ENCODE results near the gene HJV.

HJV gene

DNA sequence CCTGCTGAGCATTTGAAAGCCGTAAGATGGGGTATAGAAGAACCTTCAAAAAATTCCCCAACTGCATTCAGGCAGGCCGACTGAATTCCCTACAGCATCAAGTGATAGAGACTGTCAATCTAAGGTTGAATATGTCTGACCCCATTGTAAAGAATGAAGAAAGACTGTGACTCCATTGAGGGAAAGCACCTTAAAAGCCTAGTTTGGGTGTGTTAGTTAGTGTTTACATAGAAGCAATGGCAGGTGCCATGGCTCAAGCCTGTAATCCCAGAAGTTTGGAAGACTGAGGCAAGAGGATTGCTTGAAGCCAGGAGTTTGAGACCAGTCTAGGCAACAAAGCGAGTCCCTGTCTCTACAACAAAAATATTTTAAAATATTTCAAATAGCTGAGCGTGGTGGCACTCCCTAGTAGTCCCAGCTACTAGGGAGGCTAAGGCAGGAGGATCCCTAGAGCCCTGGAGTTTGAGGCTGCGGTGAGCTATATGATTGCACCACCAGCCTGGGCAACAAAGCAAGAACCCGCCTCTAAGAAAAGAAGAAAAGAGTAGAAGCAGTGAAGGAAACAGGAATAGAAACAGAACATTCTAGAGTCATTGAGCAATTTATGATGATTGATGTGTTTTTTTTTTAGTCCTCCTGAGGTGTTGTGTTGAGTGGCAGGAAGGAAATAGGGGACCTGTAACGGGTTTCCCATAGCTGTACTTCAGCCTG is 41.6 kb downstream of the HJV start:
- H3K4me3 ChIP-seq (ENCODE audit: low read depth, low read length): peak overlapping the region; percentile 7
- DNase-seq (ENCODE audit: low read depth): no peak

DNA sequence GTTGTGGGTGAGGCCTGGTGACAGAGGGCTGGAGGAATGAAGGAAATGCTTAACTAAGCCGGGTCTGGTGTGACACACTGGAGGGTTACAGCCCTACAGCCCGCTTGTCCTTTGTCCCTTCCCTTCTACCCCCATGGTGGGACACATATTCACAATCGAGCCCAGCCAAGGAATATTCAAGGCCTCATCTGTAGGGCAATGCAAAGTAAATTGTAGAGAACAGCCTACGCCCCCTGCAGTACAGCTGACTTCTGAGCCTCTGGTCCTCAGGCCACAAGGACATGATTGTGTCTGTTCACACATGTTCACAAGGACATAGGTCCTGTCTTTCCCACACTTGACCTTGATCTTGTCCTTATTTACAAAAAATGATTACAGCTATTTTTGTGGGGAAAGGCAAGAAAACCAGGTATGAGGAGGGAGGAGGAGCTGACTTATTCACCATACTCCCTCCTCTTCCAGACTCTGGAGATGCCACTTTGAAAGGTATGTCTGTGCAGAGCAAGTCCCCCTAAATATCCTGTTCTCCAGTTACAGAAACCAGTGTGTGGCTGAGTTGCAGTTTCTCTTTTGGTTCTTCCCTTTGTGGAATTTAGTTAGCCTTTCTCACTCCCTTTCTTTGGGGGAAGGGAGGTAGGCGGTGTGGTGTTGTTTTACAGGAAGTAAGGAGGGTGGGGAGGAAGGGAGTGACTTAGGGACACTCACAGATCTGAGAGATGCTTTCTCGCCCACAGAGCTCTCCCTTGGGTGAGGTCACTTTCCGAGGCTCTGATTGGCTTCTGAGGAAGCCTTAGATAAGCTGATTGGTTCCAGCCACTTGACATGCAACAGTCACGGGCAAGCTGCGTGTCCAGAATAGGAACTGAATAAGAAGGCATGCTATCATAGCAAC is 42.4 kb downstream of the HJV start:
- H3K4me3 ChIP-seq (ENCODE audit: low read depth, low read length): peak overlapping the region; percentile 37
- peak; percentile 100 for DNase-seq (ENCODE audit: low read depth)

DNA sequence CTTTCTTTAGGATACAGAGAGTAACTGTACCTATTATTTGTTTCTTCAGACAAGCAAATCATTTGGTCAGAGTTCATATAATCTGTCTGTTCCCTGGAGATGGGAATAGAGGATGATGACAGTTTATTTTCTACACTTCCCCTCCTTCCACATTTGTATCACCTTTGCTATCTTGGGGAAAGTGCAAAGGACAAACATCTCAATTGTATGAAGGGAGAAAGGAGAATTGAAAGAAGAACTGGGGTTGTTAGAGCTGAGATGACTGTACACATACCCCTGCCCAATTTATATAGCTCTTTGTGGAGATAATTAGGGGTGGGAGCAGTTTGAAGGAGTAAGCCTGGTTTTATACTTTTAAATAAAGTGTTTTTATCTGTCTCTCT is 43.1 kb downstream of the HJV start:
- H3K4me3 ChIP-seq (ENCODE audit: low read depth, low read length): peak overlapping the region; percentile 37
- no peak for DNase-seq (ENCODE audit: low read depth)

DNA sequence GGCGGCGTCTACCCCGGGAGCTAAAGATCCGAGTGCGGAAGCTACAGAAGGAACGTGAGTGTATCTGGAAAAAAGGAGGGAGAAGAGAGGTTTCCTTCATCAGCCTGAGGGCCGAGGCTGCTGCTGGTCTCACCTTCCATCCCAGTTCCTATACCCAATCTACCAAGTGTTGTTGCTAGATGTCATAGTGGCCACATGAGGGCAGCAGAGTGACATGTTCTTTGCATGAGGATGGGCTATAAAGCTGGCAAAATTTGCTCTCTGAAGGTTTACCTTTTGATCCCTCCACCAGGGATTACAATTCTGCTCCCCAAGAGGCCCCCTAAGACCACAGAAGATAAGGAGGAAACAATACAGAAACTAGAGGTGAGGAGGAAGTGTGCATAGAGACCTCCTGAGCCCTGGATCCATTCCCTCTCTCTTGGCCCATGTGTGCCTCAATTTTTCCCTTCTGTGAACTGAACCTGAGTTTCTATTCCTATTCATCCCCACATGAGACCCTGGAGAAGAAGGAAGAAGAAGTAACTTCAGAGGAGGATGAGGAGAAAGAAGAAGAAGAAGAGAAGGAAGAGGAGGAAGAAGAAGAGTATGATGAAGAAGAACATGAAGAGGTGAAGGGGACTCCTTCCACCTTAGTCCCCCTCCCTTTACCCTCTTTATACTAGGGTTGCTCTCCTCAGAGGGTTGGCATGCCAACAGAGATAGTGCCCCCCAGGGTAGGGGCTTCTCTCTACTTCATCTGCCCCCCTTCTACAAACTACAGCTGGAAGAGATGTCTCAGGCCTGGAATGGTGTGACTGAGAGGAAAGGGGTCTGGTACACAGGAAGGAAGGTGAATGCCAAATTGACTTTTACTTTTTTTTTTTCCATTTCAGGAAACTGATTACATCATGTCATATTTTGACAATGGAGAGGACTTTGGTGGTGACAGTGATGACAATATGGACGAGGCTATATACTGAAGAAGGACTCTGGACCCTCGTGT is 43.8 kb downstream of the HJV start:
- peak; percentile 58 for DNase-seq (ENCODE audit: low read depth)
- no peak overlapping the region for H3K4me3 ChIP-seq (ENCODE audit: low read depth, low read length)

- DNase-seq (ENCODE audit: low read depth): no peak
- no peak overlapping the region for H3K4me3 ChIP-seq (ENCODE audit: low read depth, low read length)
Observed at GRCh38 chr1:145977016-145977415, 44.5 kb downstream of the HJV start.

GRCh38 chr1:145975216-145975615 is 46.3 kb downstream of the HJV start:
- no peak overlapping the region for H3K4me3 ChIP-seq (ENCODE audit: low read depth, low read length)
- DNase-seq (ENCODE audit: low read depth): no peak

DNA sequence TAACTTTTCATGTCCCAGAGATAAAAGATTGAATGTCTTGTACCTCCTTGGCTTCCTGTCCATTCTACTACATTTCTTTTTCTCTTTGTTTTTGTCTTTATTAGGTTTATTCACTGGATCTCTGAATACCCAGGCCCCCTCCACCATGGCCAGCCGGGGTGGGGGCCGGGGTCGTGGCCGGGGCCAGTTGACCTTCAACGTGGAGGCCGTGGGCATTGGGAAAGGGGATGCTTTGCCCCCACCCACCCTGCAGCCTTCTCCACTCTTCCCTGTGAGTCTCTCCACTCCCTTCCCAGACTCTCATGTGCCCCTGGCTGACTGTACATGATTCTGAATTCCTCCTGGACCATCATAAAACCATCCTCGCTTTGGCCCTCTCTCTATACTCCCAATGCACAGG is 46.8 kb downstream of the HJV start:
- DNase-seq (ENCODE audit: low read depth): no peak
- no peak overlapping the region for H3K4me3 ChIP-seq (ENCODE audit: low read depth, low read length)

DNA sequence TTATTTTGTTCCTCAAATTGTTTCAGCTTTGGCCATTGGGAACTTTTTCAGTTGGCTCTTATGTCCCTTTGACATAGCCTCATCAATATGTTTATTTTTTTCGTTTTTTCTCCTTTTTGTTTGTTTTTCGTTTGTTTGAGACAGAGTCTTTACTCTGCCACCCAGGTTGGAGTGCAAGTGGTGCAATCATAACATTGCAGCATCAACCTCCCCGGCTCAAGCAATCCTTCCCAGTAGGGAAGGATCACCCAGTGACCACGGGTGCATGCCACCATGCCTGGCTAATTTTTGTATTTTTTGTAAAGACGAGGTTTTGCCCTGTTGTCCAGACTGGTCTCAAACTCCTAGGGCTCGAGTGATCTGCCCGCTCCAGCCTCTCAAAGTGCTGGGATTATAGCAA is 49.0 kb downstream of the HJV start:
- DNase-seq (ENCODE audit: low read depth): no peak
- no peak overlapping the region for H3K4me3 ChIP-seq (ENCODE audit: low read depth, low read length)

All from skeletal muscle cell (primary cell).